ENCODE results near the gene KMT2E. TPM values are rescaled to one million over a fixed set of nuclear protein-coding genes. Genes with fewer than 3 reads are reported as not detected.

KMT2E gene
- total RNA-seq, 1 experiment from 2014 or later: 68.1 TPM

DNA sequence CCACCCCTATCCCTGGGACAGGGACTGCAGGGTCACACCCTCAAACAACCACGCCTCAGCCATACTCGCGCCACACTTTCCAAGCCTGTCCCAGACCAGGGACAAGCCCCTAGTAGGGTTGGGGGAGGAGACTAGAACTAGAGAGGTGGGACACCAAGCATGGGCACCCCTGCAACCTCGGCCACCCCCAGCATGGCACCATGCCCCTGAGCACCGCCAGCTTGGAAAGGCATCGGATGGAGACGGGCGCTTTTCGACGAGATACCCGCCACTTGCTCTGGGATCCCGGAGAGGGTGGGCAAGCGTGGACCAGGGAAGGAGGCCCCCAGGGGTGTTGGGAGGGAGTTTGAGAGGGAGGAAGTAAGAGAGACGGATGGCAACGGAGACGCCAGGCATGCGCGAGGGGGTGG, 13.1 kb upstream of the KMT2E start:
- Histone ChIP-seq H3K9me2 (ENCODE audit: insufficient read depth) (no peaks in the 10 kb centered on the region), H3K36me3 (ENCODE audit: low read depth) (peaks cover 28% of the 10 kb centered on the region; the same call in 1 of the 2 replicates), H3K4me1 (replicated peaks; ENCODE audit: insufficient read depth) (peaks cover 9% of the 10 kb centered on the region; the same call in 1 of the 2 replicates), H2AFZ (no peak overlapping the region), H4K20me1 (ENCODE audit: insufficient read depth) (peaks cover 100% of the 10 kb centered on the region), H3K4me2 (no peak overlapping the region), H3K27me3 (ENCODE audit: insufficient read depth, low read depth) (no peaks in the 10 kb centered on the region), H3K79me2 (ENCODE audit: low read depth) (peaks cover 100% of the 10 kb centered on the region), H3F3A (ENCODE audit: insufficient read depth, low read depth) (peaks cover 14% of the 10 kb centered on the region; the same call in 1 of the 2 replicates), H3K4me3 (no peak overlapping the region), H3K9me3 (ENCODE audit: insufficient read depth, low read depth) (no peaks in the 10 kb centered on the region), H3K27ac (no peak overlapping the region)
- no TSS peak for BruUV-seq (replicated peaks)
- TF ChIP-seq, protein P1, sequence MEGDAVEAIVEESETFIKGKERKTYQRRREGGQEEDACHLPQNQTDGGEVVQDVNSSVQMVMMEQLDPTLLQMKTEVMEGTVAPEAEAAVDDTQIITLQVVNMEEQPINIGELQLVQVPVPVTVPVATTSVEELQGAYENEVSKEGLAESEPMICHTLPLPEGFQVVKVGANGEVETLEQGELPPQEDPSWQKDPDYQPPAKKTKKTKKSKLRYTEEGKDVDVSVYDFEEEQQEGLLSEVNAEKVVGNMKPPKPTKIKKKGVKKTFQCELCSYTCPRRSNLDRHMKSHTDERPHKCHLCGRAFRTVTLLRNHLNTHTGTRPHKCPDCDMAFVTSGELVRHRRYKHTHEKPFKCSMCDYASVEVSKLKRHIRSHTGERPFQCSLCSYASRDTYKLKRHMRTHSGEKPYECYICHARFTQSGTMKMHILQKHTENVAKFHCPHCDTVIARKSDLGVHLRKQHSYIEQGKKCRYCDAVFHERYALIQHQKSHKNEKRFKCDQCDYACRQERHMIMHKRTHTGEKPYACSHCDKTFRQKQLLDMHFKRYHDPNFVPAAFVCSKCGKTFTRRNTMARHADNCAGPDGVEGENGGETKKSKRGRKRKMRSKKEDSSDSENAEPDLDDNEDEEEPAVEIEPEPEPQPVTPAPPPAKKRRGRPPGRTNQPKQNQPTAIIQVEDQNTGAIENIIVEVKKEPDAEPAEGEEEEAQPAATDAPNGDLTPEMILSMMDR (conservative IDR thresholded peaks at IDR 0.05): no peak
- no peak for TF ChIP-seq EZH2 (IDR thresholded peaks at IDR 0.05; ENCODE audit: low read depth)
- intact Hi-C loops (cut with micrococcal nuclease; ENCODE audit: unreplicated experiment): no loop called here
- ChIA-PET POLR2A (ENCODE audit: unreplicated experiment) (no interaction called here), CTCF (no interaction called here)
- DNase-seq: no peak

DNA sequence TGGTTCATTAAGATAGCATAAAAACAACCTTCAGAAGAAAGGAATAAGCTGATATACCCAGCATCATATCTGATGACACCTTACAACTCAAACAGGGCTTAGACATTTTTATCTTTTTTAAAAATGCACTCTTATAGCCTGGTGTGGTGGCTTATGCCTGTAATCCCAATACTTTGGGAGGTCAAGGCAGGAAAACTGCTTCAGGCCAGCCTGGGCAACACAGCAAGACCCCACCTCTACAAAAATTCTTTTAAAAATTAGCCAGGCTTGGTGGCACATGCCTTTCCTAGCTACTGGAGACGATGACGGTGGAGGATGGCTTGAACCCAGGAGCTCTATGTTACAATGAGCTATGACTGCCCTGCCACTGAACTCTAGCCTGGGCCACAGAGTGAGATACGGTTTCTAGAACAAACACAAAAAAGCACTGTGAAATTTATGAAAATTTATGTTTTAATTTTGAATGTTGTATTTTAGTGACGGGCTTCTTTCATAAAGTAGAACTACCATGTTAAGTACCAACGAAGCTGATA, 12.3 kb upstream of the KMT2E start:
- no peak for DNase-seq
- Histone ChIP-seq H3K27me3 (ENCODE audit: insufficient read depth, low read depth) (no peaks in the 10 kb centered on the region), H3K79me2 (ENCODE audit: low read depth) (peaks cover 100% of the 10 kb centered on the region), H4K20me1 (ENCODE audit: insufficient read depth) (peaks cover 100% of the 10 kb centered on the region), H3F3A (ENCODE audit: insufficient read depth, low read depth) (peaks cover 8% of the 10 kb centered on the region; the same call in 1 of the 2 replicates), H3K27ac (no peak overlapping the region), H3K36me3 (ENCODE audit: low read depth) (peaks cover 34% of the 10 kb centered on the region), H3K4me2 (no peak overlapping the region), H3K9me2 (ENCODE audit: insufficient read depth) (no peaks in the 10 kb centered on the region), H3K4me3 (no peak overlapping the region), H3K9me3 (ENCODE audit: insufficient read depth, low read depth) (no peaks in the 10 kb centered on the region), H3K4me1 (replicated peaks; ENCODE audit: insufficient read depth) (peaks cover 16% of the 10 kb centered on the region), H2AFZ (no peak overlapping the region)
- TF ChIP-seq, protein P1 (conservative IDR thresholded peaks at IDR 0.05): no peak
- TF ChIP-seq EZH2 (IDR thresholded peaks at IDR 0.05; ENCODE audit: low read depth): no peak
- intact Hi-C loops (cut with micrococcal nuclease; ENCODE audit: unreplicated experiment): no loop called here
- POLR2A ChIA-PET (ENCODE audit: unreplicated experiment): interaction anchor here (0.7 kb wide), 1 partner anchor 13 kb away, joined by 3 read pairs; no protein-coding TSS in a partner anchor
- BruUV-seq (replicated peaks): no TSS peak
- CTCF ChIA-PET: no interaction called here

DNA sequence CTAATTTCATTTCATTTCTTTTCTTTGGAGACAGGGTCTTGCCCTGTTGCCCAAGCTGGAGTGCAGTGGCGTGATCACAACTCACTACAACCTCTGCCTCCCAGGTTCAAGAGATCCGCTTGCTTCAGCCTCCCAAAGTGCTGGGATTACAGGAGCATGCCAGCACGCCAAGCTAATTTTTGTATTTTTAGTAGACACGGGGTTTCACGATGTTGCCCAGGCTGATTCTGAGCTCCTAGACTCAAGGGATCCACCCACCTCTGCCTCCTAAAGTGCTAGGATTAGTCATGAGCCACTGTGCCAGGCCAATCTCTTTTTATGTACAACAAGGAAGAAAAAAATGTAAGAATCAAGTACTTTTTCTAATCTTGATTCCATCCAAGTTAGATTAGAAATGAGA, 10.7 kb upstream of the KMT2E start:
- Histone ChIP-seq H3K27ac (no peak overlapping the region), H3K4me1 (replicated peaks; ENCODE audit: insufficient read depth) (peaks cover 32% of the 10 kb centered on the region), H2AFZ (no peak overlapping the region), H3K4me2 (0 out of 2 replicates have a peak overlapping the region, but pooled peaks have one; percentile 1), H3K9me2 (ENCODE audit: insufficient read depth) (no peaks in the 10 kb centered on the region), H3K9me3 (ENCODE audit: insufficient read depth, low read depth) (no peaks in the 10 kb centered on the region), H3K4me3 (no peak overlapping the region), H3F3A (ENCODE audit: insufficient read depth, low read depth) (peaks cover 19% of the 10 kb centered on the region; the same call in 1 of the 2 replicates), H4K20me1 (ENCODE audit: insufficient read depth) (peaks cover 100% of the 10 kb centered on the region), H3K27me3 (ENCODE audit: insufficient read depth, low read depth) (no peaks in the 10 kb centered on the region), H3K36me3 (ENCODE audit: low read depth) (peaks cover 36% of the 10 kb centered on the region), H3K79me2 (ENCODE audit: low read depth) (peaks cover 100% of the 10 kb centered on the region)
- no TSS peak for BruUV-seq (replicated peaks)
- TF ChIP-seq, protein P1 (conservative IDR thresholded peaks at IDR 0.05): no peak
- TF ChIP-seq EZH2 (IDR thresholded peaks at IDR 0.05; ENCODE audit: low read depth): no peak
- POLR2A ChIA-PET (ENCODE audit: unreplicated experiment): interaction anchor here (0.6 to 0.7 kb wide), 4 partner anchors 11 to 392 kb away, joined by 3 to 9 read pairs (median 6); partner anchors contain the start of gene KMT2E
- DNase-seq: peak in 1 of 2 experiments; percentile 34
- intact Hi-C loops (cut with micrococcal nuclease; ENCODE audit: unreplicated experiment): no loop called here
- CTCF ChIA-PET: no interaction called here

All from PC-9 (cell line).